Urinary bladder (tissue), 4 donors: ENCODE results near the gene TNNC2. TPM values are rescaled to one million over a fixed set of nuclear protein-coding genes. Genes with fewer than 3 reads are reported as not detected.

Experiments
- DNase-seq: peaks from one replicate; pipeline ENCODE4 v3.0.0-alpha.2; 2015; ENCODE audit errors: extremely low spot score
- H3K27ac ChIP-seq: one replicate; pipeline ENCODE4 v1.5.1; 2013; ENCODE audit warnings: low read depth, mild to moderate bottlenecking, moderate library complexity
- H3K36me3 ChIP-seq: one replicate; pipeline ENCODE4 v1.6.1; 2013; ENCODE audit warnings: mild to moderate bottlenecking, moderate library complexity; ENCODE audit not compliant: insufficient read depth
- H3K4me1 ChIP-seq: one replicate; pipeline ENCODE4 v1.6.1; 2013; ENCODE audit warnings: mild to moderate bottlenecking, moderate library complexity; ENCODE audit not compliant: insufficient read depth
- H3K4me3 ChIP-seq: one replicate; pipeline ENCODE4 v1.5.1; 2013; ENCODE audit warnings: low read depth, low read length
- WGBS: extraction: QIAGEN DNeasy Blood & Tissue Kit; methylation state at CpG from one replicate; pipeline ENCODE4 v1.1.7; 2013; 5-methylcytosine and 5-hydroxymethylcytosine counted together
- polyA plus RNA-seq: library from polyadenylated mRNA; stranded (reverse); fragments of 200-250 nt; gene quantifications from one replicate; pipeline ENCODE4 v1.2.3, GENCODE V29; 2013
- total RNA-seq: library from RNA; depleted of rRNA; stranded (reverse); fragments of >200 nt; gene quantifications from one replicate; pipeline ENCODE4 v1.2.3, GENCODE V29; 2014
- donor health status: healthy with polysubstance abuse.
- donor health status: healthy.

Gene TNNC2
- total and polyA plus RNA-seq, 2 donors = 4.1 to 23.2 TPM

DNA sequence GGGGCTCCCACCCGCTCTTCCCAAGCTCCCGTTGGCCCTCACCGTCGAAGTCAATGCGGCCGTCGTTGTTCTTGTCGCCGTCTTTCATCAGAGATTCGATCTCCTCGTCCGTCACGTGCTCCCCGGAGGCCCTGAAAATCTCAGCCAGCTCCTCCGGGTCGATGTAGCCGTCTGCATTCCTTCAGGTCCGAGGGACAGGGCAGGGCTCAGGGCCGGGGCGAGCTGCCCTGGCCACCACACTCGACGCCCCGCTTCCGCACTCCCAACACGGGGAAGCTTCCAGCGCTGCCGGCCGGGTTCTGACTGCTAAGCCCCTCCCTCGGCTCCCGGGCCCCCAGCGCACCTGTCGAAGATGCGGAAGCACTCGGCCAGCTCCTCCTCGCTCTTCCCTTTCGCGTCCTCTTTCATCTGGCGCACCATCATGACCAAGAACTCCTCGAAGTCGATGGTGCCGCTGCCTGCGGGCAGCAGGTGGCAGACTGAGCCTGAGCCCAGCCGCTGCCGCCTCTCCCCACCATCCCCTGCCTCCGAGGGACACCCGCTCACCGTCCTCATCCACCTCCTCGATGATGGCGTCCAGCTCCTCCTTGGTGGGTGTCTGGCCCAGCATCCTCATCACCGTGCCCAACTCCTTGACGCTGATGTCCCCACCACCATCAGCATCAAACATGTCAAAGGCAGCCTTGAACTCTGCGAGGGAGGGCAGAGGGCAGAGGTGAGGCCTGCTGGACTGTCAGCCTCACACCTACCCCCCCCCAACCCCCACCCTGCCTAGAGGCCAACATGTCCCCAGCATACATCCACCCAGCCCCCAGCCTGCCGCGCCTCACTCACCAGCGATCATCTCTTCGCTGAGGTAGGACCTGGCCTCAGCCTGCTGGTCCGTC, 2.9 kb downstream of the TNNC2 start:
- 18% methylated on average over 57 of the region's 57 CpGs for WGBS

GRCh38 chr20:45822857-45823256, 4.3 kb downstream of the TNNC2 start:
- WGBS = 12% methylated on average over 24 of the region's 24 CpGs
- no peaks in the 10 kb centered on the region for H3K4me1 ChIP-seq

More for the DNA sequence above, 2.9 kb downstream of the TNNC2 start:
- DNase-seq = no peak
- Histone ChIP-seq H3K4me3 (no peak overlapping the region), H3K36me3 (no peaks in the 10 kb centered on the region), H3K27ac (no peak overlapping the region), H3K4me1 (no peaks in the 10 kb centered on the region)

DNA sequence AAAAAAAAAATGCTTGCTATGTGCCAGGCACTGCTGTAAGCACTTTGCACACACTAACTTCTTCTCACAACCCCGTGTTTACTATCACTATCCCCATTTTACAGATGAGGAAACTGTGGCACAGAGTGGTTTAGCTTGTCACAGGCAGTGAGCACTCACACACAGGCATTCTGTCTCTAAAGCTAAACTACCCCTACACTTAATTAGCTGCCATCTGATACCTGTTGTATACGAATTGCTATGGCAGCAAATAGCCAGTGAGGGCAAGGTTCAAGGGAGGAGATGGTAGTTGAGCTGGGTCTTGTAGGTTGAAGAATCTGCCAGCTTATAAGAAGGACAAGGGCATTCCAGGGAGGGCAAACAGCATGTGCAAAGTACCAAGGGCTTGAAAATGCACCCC, 5.2 kb downstream of the TNNC2 start:
- Histone ChIP-seq H3K4me3 (no peak overlapping the region), H3K27ac (no peak overlapping the region), H3K4me1 (no peaks in the 10 kb centered on the region), H3K36me3 (no peaks in the 10 kb centered on the region)
- DNase-seq = no peak
- 74% methylated on average over 2 of the region's 2 CpGs for WGBS

More at GRCh38 chr20:45822857-45823256, 4.3 kb downstream of the TNNC2 start:
- Histone ChIP-seq H3K27ac (no peak overlapping the region), H3K36me3 (no peaks in the 10 kb centered on the region), H3K4me3 (no peak overlapping the region)
- DNase-seq = no peak

DNA sequence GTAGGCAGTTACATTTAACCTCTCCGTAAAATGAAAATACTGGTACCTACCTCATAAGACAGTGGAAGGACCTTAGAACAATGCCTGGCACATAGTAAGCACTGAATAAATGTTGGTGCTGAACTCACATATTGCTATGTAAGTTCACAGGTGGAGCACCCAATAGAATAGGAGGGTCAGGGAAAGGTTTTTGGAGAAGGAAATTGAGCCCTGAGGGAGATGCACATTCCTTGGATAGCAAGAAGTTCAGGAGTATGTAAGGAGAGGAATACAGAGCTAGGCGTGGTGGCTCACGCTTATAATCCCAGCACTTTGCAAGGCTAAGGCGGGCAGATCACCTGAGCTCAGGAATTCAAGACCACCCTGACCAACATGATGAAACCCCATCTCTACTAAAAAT, 7.6 kb downstream of the TNNC2 start:
- H3K4me1 ChIP-seq = no peaks in the 10 kb centered on the region
- no peak for DNase-seq
- no peak overlapping the region for H3K4me3 ChIP-seq
- H3K36me3 ChIP-seq = no peaks in the 10 kb centered on the region
- 98% methylated on average over 4 of the region's 4 CpGs for WGBS
- no peak overlapping the region for H3K27ac ChIP-seq

DNA sequence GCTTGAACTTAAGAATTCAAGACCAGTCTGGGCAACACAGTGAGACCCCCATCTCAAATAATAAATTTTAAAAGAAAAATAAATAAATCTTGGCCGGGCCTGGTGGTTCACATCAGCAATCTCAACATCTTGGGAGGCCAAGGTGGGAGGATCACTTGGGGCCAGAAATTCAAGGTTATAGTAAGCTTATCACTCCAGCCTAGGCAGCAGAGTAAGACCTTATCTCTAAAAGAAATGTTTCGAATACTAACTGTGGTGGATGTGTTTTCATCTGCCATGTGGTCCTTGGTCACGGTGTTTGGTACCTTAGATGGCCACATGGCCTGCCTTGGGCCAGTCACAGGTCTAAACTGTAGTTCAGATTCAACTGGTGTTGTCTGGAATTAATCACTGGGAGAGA, 8.9 kb downstream of the TNNC2 start:
- 74% methylated on average over 3 of the region's 3 CpGs for WGBS
- no peaks in the 10 kb centered on the region for H3K4me1 ChIP-seq
- no peak for DNase-seq
- no peak overlapping the region for H3K27ac ChIP-seq
- H3K4me3 ChIP-seq = no peak overlapping the region
- H3K36me3 ChIP-seq = no peaks in the 10 kb centered on the region

DNA sequence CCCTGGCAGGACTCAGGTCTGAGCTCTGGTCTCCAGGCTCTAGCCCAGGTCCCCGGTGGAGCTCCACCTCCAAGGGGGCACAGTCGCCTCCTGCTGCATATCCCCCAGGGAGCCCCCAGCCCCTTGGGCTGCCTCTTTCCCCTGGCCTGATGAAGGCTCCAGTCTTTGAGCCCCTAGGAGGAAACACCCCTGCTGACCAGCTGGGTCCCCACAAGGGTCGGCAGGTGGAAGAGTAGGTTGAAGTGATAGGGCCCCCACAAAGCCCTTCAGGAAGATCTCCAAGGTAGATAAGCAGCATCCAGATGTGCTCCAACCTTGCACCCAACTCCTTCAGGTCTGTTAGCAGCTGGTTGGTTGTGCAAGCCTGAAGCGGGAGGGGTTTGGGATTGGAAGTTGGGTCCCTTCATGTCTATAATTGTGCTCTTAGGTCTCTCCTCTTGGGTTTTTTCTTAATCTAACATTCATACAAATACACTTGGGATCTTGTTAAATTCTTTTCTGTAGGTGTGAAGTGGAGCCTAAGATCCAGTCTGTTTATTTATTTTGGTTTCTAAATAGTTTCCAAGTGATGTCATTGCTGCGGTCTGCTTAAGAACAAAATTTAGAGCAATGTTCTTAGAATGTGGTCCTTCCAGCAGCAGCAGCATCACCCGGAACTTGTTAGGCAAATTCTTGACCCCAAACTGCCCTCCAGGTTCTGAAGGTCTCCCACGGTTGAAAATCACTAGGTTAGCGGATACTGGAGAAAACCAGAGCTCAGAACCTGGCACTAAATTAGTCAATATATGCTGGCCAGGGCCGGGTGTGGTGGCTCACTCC, 9.5 kb downstream of the TNNC2 start:
- peak overlapping the region; percentile 61 for H3K27ac ChIP-seq
- no peak for DNase-seq
- 46% methylated on average over 9 of the region's 9 CpGs for WGBS
- no peak overlapping the region for H3K4me3 ChIP-seq
- no peaks in the 10 kb centered on the region for H3K4me1 ChIP-seq
- H3K36me3 ChIP-seq = no peaks in the 10 kb centered on the region

- Histone ChIP-seq H3K4me3 (no peak overlapping the region), H3K27ac (no peak overlapping the region), H3K4me1 (no peaks in the 10 kb centered on the region), H3K36me3 (no peaks in the 10 kb centered on the region)
- WGBS = 68% methylated on average over 3 of the region's 3 CpGs
- DNase-seq = no peak
Observed at GRCh38 chr20:45816951-45817350, 10.2 kb downstream of the TNNC2 start.

GRCh38 chr20:45814314-45814713, 12.8 kb downstream of the TNNC2 start:
- WGBS = 67% methylated on average over 3 of the region's 3 CpGs

DNA sequence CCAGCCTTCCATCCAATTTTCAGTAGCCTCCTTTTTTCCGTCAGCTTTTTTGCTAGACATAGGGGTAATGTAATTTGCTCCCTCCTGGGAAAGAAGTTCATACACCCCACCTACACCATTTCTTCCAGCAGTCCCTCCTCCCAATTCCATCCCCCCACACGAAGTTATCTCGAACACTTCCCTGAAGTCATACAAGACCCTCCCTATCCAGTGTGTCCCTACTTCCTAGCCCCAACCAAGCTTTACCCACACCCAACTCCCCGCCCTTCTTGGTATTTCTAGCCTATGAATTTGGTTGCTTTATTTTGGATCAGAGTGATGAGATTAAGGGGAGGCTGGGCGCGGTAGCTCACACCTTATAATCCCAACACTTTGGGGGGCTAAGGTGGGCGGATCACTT, 13.6 kb downstream of the TNNC2 start:
- Histone ChIP-seq H3K36me3 (peaks cover 2% of the 10 kb centered on the region), H3K4me3 (no peak overlapping the region), H3K27ac (no peak overlapping the region), H3K4me1 (no peaks in the 10 kb centered on the region)
- no peak for DNase-seq
- 58% methylated on average over 7 of the region's 7 CpGs for WGBS

More at GRCh38 chr20:45814314-45814713, 12.8 kb downstream of the TNNC2 start:
- Histone ChIP-seq H3K27ac (no peak overlapping the region), H3K36me3 (peaks cover 2% of the 10 kb centered on the region), H3K4me1 (no peaks in the 10 kb centered on the region), H3K4me3 (no peak overlapping the region)
- DNase-seq = no peak

DNA sequence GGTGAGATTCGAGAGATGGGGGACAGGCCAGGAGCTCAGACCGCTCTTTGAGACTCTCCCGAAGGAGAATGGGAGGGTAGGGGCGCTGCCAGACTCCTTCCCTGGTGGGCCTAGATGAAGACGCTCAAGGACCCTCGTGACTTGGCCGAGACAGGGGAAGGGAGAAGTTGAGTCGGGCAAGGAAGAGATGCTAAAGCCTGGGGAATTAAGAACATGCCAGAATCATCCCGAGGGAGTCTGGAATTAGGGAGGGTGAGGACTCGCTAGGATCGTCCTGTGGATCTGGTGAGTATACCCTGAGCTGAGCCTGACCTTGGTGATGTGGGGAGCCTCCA, 14.1 kb downstream of the TNNC2 start:
- Histone ChIP-seq H3K27ac (no peak overlapping the region), H3K4me1 (no peaks in the 10 kb centered on the region), H3K36me3 (peaks cover 2% of the 10 kb centered on the region), H3K4me3 (peak overlapping the region; percentile 45)
- DNase-seq = no peak
- WGBS = 4% methylated on average over 11 of the region's 11 CpGs

GRCh38 chr20:45812157-45813005, 14.7 kb downstream of the TNNC2 start, which contains the start of gene UBE2C:
Gene UBE2C (plus strand): TSS chr20:45812644. CDS start chr20:45812696, 52 bp downstream.
- WGBS = under 1% methylated on average over 65 of the region's 65 CpGs
- no peaks in the 10 kb centered on the region for H3K4me1 ChIP-seq
- peak within 1 kb of the TSS; percentile 45 for H3K4me3 ChIP-seq
- no peak within 1 kb of the TSS for H3K27ac ChIP-seq
- peak; percentile 98 for DNase-seq
- peaks cover 2% of the 10 kb centered on the region for H3K36me3 ChIP-seq

GRCh38 chr20:45810191-45810970, 16.7 kb downstream of the TNNC2 start:
- no peak for DNase-seq
- WGBS = 90% methylated on average over 8 of the region's 8 CpGs
- Histone ChIP-seq H3K27ac (no peak overlapping the region), H3K4me3 (no peak overlapping the region), H3K36me3 (peaks cover 6% of the 10 kb centered on the region), H3K4me1 (no peaks in the 10 kb centered on the region)
